Measurements from ENCODE around the gene LYRM4. TPM values are rescaled to one million over a fixed set of nuclear protein-coding genes. Genes with fewer than 3 reads are reported as not detected.

Gene LYRM4
- polyA plus RNA-seq, 1 donor from 2014 or later = 29.3 TPM

DNA sequence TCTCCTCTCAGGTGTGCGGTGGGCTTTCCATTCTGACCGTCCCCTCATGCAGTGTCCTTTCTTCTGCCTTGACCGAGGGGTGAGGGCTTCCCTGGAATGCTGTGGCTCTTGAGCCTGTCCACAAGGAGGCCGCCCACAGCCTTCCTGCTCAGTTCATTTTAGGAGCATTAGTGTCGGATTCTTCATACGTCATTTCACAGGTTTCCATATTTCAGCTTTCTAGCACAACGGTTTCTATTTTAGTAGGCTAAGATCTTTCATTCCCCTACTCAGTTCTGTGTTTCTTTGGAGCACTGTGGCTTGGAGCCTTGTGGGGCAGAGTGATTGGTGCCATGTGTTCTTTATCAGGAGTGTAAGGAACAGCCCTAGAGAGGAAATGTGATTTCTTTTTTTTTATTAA lies 170.1 kb downstream of the LYRM4 start:
- TF ChIP-seq POLR2AphosphoS5 (IDR thresholded peaks at IDR 0.05) = no peak
- no peak for TF ChIP-seq RAD21 (conservative IDR thresholded peaks at IDR 0.05)
- no peak for TF ChIP-seq TAF1 (IDR thresholded peaks at IDR 0.05; ENCODE audit: low read depth)
- TF ChIP-seq, protein P1, sequence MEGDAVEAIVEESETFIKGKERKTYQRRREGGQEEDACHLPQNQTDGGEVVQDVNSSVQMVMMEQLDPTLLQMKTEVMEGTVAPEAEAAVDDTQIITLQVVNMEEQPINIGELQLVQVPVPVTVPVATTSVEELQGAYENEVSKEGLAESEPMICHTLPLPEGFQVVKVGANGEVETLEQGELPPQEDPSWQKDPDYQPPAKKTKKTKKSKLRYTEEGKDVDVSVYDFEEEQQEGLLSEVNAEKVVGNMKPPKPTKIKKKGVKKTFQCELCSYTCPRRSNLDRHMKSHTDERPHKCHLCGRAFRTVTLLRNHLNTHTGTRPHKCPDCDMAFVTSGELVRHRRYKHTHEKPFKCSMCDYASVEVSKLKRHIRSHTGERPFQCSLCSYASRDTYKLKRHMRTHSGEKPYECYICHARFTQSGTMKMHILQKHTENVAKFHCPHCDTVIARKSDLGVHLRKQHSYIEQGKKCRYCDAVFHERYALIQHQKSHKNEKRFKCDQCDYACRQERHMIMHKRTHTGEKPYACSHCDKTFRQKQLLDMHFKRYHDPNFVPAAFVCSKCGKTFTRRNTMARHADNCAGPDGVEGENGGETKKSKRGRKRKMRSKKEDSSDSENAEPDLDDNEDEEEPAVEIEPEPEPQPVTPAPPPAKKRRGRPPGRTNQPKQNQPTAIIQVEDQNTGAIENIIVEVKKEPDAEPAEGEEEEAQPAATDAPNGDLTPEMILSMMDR (IDR thresholded peaks at IDR 0.05; ENCODE audit: poor library complexity, severe bottlenecking) = no peak
- no peak for TF ChIP-seq EZH2 (IDR thresholded peaks at IDR 0.05; ENCODE audit: borderline replicate concordance, insufficient read depth, low read length, poor library complexity, severe bottlenecking)
- no peak for TF ChIP-seq MXI1 (conservative IDR thresholded peaks at IDR 0.05; ENCODE audit: poor library complexity, severe bottlenecking)
- TF ChIP-seq, protein P2, sequence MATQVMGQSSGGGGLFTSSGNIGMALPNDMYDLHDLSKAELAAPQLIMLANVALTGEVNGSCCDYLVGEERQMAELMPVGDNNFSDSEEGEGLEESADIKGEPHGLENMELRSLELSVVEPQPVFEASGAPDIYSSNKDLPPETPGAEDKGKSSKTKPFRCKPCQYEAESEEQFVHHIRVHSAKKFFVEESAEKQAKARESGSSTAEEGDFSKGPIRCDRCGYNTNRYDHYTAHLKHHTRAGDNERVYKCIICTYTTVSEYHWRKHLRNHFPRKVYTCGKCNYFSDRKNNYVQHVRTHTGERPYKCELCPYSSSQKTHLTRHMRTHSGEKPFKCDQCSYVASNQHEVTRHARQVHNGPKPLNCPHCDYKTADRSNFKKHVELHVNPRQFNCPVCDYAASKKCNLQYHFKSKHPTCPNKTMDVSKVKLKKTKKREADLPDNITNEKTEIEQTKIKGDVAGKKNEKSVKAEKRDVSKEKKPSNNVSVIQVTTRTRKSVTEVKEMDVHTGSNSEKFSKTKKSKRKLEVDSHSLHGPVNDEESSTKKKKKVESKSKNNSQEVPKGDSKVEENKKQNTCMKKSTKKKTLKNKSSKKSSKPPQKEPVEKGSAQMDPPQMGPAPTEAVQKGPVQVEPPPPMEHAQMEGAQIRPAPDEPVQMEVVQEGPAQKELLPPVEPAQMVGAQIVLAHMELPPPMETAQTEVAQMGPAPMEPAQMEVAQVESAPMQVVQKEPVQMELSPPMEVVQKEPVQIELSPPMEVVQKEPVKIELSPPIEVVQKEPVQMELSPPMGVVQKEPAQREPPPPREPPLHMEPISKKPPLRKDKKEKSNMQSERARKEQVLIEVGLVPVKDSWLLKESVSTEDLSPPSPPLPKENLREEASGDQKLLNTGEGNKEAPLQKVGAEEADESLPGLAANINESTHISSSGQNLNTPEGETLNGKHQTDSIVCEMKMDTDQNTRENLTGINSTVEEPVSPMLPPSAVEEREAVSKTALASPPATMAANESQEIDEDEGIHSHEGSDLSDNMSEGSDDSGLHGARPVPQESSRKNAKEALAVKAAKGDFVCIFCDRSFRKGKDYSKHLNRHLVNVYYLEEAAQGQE (IDR thresholded peaks at IDR 0.05; ENCODE audit: borderline replicate concordance) = no peak
- no peak for TF ChIP-seq SMC3 (conservative IDR thresholded peaks at IDR 0.05; ENCODE audit: poor library complexity)
- TF ChIP-seq EP300 (conservative IDR thresholded peaks at IDR 0.05; ENCODE audit: poor library complexity, severe bottlenecking) = no peak
- no peaks in the 10 kb centered on the region for H3K9me3 ChIP-seq (ENCODE audit: low read length)

DNA sequence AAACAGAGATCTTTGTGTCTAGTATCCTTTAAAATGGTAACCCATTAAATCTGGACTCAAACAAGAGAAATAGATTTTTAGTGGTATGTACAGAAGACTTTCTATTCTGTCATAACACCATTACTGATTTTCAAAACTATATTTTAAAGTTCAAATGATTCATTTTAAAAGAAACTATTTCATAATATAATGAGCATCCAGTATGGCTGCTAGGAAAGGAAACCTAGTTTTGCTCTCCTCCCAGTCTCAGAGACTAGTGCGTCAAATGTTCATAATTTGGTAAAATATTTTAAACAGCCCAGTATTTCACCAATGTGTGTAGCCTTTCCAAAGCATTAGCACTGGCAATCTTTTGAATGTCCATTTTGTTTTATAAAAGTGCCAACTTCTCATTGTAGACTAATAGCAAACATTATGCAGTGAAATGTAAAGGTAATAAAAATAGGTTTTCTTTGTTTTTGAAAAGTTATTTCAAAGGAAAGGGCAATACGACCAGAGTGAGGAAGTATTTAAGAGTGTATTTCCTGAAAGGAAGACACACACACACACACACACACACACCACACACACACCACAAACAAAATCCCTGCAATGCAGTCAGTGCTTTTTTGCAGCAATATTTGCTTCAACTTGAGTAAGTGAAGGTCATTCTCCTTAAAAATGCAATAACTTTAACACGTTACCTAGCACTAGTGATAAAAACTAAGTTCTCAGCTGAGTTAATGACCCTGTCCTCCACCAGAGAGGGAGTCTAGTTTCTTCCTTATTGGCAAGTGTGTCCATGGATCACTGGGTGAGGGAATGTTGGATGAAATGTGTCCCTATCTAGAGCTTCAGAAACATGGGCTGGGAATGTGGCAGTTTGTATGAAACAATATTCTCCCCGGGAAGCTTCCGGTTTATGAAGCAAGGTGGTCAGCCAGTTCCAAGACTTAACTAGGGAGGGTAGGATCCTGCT lies 171.0 kb downstream of the LYRM4 start:
- H3K4me2 ChIP-seq (ENCODE audit: low read length) = no peak overlapping the region
- H4K20me1 ChIP-seq (ENCODE audit: insufficient read depth) = no peaks in the 10 kb centered on the region
- TF ChIP-seq, protein P1 (IDR thresholded peaks at IDR 0.05; ENCODE audit: poor library complexity, severe bottlenecking) = no peak
- no peak for TF ChIP-seq POLR2AphosphoS5 (IDR thresholded peaks at IDR 0.05)
- TF ChIP-seq SMC3 (conservative IDR thresholded peaks at IDR 0.05; ENCODE audit: poor library complexity) = no peak
- TF ChIP-seq, protein P2 (IDR thresholded peaks at IDR 0.05; ENCODE audit: borderline replicate concordance) = no peak
- TF ChIP-seq TAF1 (IDR thresholded peaks at IDR 0.05; ENCODE audit: low read depth) = no peak
- TF ChIP-seq EP300 (conservative IDR thresholded peaks at IDR 0.05; ENCODE audit: poor library complexity, severe bottlenecking) = no peak
- no peaks in the 10 kb centered on the region for H3K9me3 ChIP-seq (ENCODE audit: low read length)
- H3K36me3 ChIP-seq (ENCODE audit: insufficient read depth, low read length) = no peaks in the 10 kb centered on the region
- H3F3A ChIP-seq (ENCODE audit: insufficient read depth, low read length, poor library complexity, severe bottlenecking) = no peaks in the 10 kb centered on the region
- no peaks in the 10 kb centered on the region for H3K9me2 ChIP-seq (ENCODE audit: insufficient read depth, low read length)
- H3K4me3 ChIP-seq (ENCODE audit: low read length) = no peak overlapping the region
- H2AFZ ChIP-seq (ENCODE audit: low read depth, low read length) = no peak overlapping the region
- H3K9ac ChIP-seq (ENCODE audit: low read length) = no peak overlapping the region
- no peak overlapping the region for H3K27ac ChIP-seq (ENCODE audit: low read length)
- no peaks in the 10 kb centered on the region for H3K79me2 ChIP-seq (replicated peaks; ENCODE audit: insufficient read depth, low read length)
- H3K27me3 ChIP-seq (ENCODE audit: insufficient read depth, low read depth, low read length) = peaks cover 30% of the 10 kb centered on the region

More for the DNA sequence above, 170.1 kb downstream of the LYRM4 start:
- Histone ChIP-seq H3K9me2 (ENCODE audit: insufficient read depth, low read length) (no peaks in the 10 kb centered on the region), H3F3A (ENCODE audit: insufficient read depth, low read length, poor library complexity, severe bottlenecking) (no peaks in the 10 kb centered on the region), H3K27ac (ENCODE audit: low read length) (no peak overlapping the region), H3K79me2 (replicated peaks; ENCODE audit: insufficient read depth, low read length) (no peaks in the 10 kb centered on the region), H3K4me3 (ENCODE audit: low read length) (no peak overlapping the region), H3K4me2 (ENCODE audit: low read length) (no peak overlapping the region), H4K20me1 (ENCODE audit: insufficient read depth) (no peaks in the 10 kb centered on the region), H3K27me3 (ENCODE audit: insufficient read depth, low read depth, low read length) (peaks cover 22% of the 10 kb centered on the region), H3K36me3 (ENCODE audit: insufficient read depth, low read length) (no peaks in the 10 kb centered on the region), H2AFZ (ENCODE audit: low read depth, low read length) (no peak overlapping the region), H3K9ac (ENCODE audit: low read length) (no peak overlapping the region)

Measured in neural cell (in vitro differentiated cells).